Uterus (tissue), 2 donors: ENCODE measurements around the gene PDIA6.

Source experiments
- POLR2A ChIP-seq, 2 donors: fragments of 450-650 bp; IDR thresholded peaks; one replicate each; pipeline ENCODE4 v1.6.1; 2016; ENCODE audit warnings: antibody characterized with exemption in 2 of 2, mild to moderate bottlenecking in 1 of 2, moderate library complexity in 1 of 2
- TF ChIP-seq, protein P1 (sequence below), 4 experiments: fragments of 200-600 bp in 2 of 4; fragments of 450-650 bp in 2 of 4; sonication (generic) in 2 of 4; IDR thresholded peaks; one replicate each; pipeline ENCODE4 v1.5.1; 2016 to 2019; ENCODE audit warnings: antibody characterized with exemption in 4 of 4, mild to moderate bottlenecking in 2 of 4, moderate library complexity in 1 of 4

DNA sequence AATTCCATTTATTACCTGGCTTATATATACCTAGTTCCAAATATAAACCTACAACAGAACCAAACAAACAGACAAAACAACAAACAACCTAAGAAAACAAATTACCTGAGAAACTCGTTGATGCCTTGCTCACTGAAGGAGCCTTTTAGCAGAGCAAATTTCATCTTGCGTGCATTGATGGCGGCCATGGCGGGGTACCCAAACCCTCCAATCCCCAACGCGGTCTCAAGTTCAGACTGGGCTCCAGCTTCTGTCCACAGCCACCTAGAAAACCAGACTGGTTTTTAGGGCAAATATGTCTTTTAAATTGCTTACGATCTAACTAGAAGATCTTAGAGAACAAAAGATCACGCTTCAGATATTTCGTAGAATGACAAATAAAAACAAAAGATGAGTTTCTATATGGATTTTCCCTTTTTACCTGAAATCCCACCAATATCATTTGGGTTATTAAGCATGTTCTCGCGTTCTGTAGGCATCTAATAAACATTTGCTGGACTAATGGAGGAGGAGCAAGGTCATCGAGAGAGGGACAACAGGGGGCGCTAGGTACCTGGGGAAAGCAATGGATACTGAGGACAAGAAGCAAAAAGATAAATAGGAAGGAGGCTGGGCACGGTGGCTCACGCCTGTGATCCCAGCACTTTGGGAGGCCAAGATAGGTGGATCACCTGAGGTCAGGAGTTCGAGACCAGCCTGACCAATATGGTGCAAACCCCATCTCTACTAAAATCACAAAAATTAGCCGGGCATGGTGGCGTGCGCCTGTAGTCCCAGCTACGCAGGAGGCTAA, 25.2 kb downstream of the PDIA6 start:
- TF ChIP-seq, protein P1, sequence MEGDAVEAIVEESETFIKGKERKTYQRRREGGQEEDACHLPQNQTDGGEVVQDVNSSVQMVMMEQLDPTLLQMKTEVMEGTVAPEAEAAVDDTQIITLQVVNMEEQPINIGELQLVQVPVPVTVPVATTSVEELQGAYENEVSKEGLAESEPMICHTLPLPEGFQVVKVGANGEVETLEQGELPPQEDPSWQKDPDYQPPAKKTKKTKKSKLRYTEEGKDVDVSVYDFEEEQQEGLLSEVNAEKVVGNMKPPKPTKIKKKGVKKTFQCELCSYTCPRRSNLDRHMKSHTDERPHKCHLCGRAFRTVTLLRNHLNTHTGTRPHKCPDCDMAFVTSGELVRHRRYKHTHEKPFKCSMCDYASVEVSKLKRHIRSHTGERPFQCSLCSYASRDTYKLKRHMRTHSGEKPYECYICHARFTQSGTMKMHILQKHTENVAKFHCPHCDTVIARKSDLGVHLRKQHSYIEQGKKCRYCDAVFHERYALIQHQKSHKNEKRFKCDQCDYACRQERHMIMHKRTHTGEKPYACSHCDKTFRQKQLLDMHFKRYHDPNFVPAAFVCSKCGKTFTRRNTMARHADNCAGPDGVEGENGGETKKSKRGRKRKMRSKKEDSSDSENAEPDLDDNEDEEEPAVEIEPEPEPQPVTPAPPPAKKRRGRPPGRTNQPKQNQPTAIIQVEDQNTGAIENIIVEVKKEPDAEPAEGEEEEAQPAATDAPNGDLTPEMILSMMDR (IDR thresholded peaks at IDR 0.05), result no peak
- TF ChIP-seq POLR2A (IDR thresholded peaks at IDR 0.05), result no peak
